Activated CD4-positive, CD25-positive, alpha-beta regulatory T cell treated with anti-CD3 and anti-CD28 coated beads, Interleukin-2, amount 50 U/mL, for 72 hours (primary cell): Measurements from ENCODE around the gene PRKG1.
"Not testable (repeated sequence)": the region's sequence is repeated elsewhere in the genome, so short reads cannot be mapped to it uniquely, and the experiment has no call there.

Experiments used
- DNase-seq: peaks from one replicate; pipeline ENCODE4 v3.0.0; 2021

Gene PRKG1

GRCh38 chr10:51341745-51342144 lies 267.5 kb downstream of the PRKG1 start:
- not testable (repeated sequence) for DNase-seq

- DNase-seq = no peak
Measured at GRCh38 chr10:51342381-51342780, 268.1 kb downstream of the PRKG1 start.

- DNase-seq = no peak
Measured at GRCh38 chr10:51343391-51343790, 269.1 kb downstream of the PRKG1 start.

- no peak for DNase-seq
Measured at GRCh38 chr10:51344371-51344770, 270.1 kb downstream of the PRKG1 start.

GRCh38 chr10:51348622-51349021 lies 274.3 kb downstream of the PRKG1 start:
- DNase-seq = no peak

- no peak for DNase-seq
Measured at GRCh38 chr10:51357170-51357569, 282.9 kb downstream of the PRKG1 start.

GRCh38 chr10:51358227-51358626 lies 283.9 kb downstream of the PRKG1 start:
- no peak for DNase-seq

GRCh38 chr10:51363415-51363814 lies 289.1 kb downstream of the PRKG1 start:
- no peak for DNase-seq

GRCh38 chr10:51364674-51365073 lies 290.4 kb downstream of the PRKG1 start:
- no peak for DNase-seq

GRCh38 chr10:51366044-51366443 lies 291.8 kb downstream of the PRKG1 start:
- DNase-seq = no peak

GRCh38 chr10:51367127-51367526 lies 292.8 kb downstream of the PRKG1 start:
- no peak for DNase-seq

- no peak for DNase-seq
Measured at GRCh38 chr10:51367694-51368093, 293.4 kb downstream of the PRKG1 start.

GRCh38 chr10:51368943-51369342 lies 294.7 kb downstream of the PRKG1 start:
- no peak for DNase-seq

- no peak for DNase-seq
Measured at GRCh38 chr10:51369903-51370302, 295.6 kb downstream of the PRKG1 start.

- DNase-seq = no peak
Measured at GRCh38 chr10:51371743-51372142, 297.5 kb downstream of the PRKG1 start.

GRCh38 chr10:51375790-51376189 lies 301.5 kb downstream of the PRKG1 start:
- DNase-seq = no peak

GRCh38 chr10:51377070-51377931 lies 303.0 kb downstream of the PRKG1 start:
- no peak for DNase-seq

GRCh38 chr10:51377932-51378599 lies 303.8 kb downstream of the PRKG1 start:
- DNase-seq = no peak

GRCh38 chr10:51382181-51382580 lies 307.9 kb downstream of the PRKG1 start:
- no peak for DNase-seq

GRCh38 chr10:51384971-51385370 lies 310.7 kb downstream of the PRKG1 start:
- no peak for DNase-seq

GRCh38 chr10:51386248-51386885 lies 312.1 kb downstream of the PRKG1 start:
- DNase-seq = no peak

- DNase-seq = peak; percentile 30
Measured at GRCh38 chr10:51389415-51390321, 315.4 kb downstream of the PRKG1 start.

GRCh38 chr10:51393006-51393405 lies 318.7 kb downstream of the PRKG1 start:
- DNase-seq = not testable (repeated sequence)
